Activated CD4-positive, alpha-beta T cell treated with anti-CD3 and anti-CD28 coated beads, Interleukin-2, amount 50 U/mL, for 24 hours (primary cell): ENCODE measurements around the gene RGP1.

Experiments
- DNase-seq, 2 donors: peaks; one replicate each; pipeline ENCODE4 v3.0.0-alpha.2; 2020; ENCODE audit warnings: low read depth in 1 of 2, low spot score in 1 of 2

Gene RGP1

GRCh38 chr9:35743452-35743851 is 5.6 kb upstream of the RGP1 start:
- no peak for DNase-seq

GRCh38 chr9:35743880-35744518 is 5.1 kb upstream of the RGP1 start:
- no peak for DNase-seq

- DNase-seq, result no peak
These were observed 3.5 kb upstream of the RGP1 start for GRCh38 chr9:35745569-35745968.

GRCh38 chr9:35746583-35746982 is 2.5 kb upstream of the RGP1 start:
- no peak for DNase-seq

DNA sequence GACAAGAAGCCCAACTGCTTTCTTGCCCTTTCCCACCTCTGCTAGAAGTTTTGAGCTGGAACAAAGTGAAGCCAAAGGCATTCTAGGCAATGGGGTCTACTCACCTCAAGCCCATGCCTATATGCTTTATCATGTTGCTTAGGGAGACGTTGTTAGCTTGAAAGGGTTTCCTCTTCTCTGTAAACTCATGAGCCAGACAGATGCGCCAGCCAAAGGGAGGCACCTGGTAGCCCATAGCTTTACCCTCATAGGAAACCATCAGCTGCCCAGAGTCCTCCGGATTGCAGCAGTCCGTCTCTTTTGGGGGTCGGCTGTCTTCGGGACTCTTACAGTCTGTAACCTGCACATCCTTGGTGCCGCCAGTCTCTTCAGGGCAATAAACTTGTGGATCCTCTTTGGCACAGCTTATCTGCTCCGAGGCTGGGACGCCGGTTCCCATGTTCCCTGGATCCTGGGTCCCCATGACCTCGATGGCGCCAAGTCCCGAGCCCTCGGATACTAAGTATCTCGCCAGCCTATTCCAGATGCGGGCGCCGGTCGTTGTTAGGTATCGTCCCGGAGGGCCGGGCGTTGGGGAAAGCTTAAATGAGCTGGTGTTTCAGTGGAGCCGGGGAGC is 737 bp upstream of the RGP1 start:
- no peak for DNase-seq

DNA sequence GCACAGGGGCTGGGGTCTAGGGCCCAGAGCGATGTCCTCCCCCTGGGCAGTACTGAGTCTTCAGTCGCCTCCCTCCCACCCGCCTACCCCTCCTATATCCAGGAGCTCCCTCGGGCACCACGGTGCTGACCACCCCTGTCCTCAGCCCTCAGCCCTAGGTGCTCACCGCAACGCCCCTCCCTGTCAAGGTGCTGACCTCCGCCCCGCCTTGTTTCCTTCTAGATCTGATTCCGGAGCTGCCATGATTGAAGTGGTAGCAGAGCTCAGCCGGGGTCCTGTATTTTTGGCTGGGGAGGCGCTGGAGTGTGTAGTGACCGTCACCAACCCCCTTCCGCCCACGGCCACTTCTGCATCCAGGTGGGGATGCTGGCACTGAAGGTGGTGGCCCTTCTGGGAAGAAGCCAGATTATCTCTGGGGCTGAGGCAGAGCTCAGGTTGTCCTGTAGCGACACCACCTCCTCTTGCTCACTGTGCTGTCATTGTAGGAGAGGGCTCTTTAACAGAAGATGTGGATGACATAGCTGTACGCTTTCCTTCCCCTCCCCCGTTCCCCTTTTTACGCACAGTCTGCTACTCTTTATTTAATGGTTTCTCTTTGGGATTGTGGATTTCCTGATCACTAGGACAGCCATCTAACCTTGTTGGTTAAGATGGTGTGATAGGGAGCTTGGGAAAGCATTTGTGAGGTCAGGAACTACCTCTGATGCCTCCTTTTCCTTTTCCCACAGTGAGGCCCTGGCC is 598 bp downstream of the RGP1 start:
- DNase-seq, result no peak

DNA sequence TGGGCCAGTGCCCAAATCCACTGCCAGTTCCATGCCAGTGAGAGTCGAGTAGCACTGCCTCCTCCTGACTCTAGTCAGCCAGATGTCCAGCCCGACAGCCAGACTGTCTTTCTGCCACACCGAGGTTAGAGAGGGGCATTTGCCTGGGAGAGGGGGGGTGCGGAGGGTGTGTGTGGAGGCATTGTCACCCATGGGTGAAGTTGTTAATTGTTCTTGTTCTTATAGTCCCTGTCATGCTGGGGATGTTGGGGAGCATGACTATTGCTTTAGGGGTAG is 1.1 kb downstream of the RGP1 start:
- no peak for DNase-seq

GRCh38 chr9:35753466-35753865 is 4.4 kb downstream of the RGP1 start:
- DNase-seq, result no peak

GRCh38 chr9:35754264-35754663 is 5.2 kb downstream of the RGP1 start, which contains the start of gene MSMP:
Gene MSMP (minus strand): TSS chr9:35754276. CDS start chr9:35754129, 147 bp downstream.
- DNase-seq, result no peak

DNA sequence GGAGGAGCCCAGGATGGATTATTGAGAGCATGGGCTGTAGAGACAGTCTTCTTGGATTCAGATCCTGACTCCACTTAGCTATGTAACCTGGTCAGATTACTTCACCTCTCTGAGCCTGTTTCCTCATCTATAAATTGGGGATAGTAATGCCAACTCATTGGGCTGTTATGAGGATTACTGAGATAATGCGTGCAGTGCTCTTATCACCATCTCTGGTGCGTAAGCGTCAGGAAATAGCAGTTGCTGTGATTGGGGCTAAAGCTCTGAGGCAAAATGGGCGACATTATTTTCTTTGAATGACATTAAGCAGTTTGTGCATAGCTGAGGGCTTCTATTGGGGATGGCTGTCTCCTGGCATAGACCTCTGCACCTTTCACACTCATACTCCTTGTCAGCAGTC is 6.0 kb downstream of the RGP1 start:
- no peak for DNase-seq

DNA sequence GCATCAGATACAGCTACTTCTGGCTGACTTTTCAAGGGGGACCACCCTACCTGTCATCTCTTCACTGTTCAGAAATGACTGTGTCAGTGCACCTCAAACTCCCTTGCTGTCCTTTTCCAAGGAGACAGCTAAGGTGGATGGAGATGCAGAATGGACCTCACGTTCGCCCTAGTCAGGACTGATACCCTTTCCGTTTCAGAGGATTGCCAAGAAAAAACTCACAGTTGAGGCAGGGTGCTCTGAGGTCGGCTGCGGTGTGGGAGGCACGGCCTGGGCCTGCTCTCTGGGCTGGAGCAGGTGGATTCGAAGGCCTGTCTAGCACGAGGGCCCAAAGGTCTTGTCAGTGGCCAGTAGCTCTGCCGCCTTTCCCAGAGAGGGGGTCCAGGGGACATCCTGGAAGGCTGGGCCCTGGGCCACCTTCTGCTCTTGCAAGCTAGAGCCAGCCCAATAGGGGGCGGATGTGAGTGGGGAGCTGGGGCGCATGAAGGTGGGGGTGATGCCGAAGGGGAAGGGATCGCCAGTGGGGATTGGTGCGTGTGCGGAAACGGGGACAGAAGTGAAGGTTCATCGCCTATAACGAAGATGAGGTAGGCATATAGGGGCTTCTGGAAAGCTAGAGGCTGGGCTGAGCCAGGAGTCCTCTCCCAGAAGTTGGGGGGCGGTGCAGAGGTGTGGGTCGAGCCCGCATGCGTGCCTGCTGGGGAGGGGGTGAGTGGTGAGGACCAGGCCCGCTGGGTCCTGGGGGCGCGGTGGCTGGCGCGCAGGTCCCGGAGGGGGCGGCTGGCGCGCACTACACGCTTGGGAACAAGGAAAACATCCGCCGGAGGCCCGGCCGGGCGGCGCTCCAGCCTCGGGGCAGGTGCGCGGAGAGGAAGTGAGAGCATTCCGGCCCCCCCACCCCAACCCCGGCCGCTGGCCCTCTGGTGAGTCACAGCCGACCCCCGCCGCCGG is 7.5 kb downstream of the RGP1 start:
- DNase-seq, result peak; percentile 60 to 78

GRCh38 chr9:35757226-35757891 is 8.3 kb downstream of the RGP1 start:
- peak in 1 of 2 donors; percentile 21 for DNase-seq

DNA sequence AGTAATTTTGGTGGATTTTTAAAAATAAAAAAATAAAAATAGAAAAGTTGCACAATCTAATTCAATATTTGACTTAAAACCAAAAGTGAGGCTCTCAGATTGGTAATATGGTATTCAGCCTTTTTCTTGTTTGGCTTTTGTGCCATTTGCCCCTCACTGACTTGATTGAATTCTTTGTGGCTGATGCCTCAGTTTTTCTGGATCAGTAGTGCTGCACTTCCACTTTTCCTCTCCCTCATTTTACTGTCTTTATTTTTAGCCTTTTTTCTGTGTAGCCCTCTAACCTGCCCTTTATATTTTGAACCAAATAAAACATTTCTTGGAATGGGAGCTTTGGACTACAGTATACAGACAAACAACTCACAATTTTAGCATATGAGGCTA is 8.8 kb downstream of the RGP1 start:
- DNase-seq, result no peak

GRCh38 chr9:35758475-35759050 is 9.5 kb downstream of the RGP1 start:
- no peak for DNase-seq

DNA sequence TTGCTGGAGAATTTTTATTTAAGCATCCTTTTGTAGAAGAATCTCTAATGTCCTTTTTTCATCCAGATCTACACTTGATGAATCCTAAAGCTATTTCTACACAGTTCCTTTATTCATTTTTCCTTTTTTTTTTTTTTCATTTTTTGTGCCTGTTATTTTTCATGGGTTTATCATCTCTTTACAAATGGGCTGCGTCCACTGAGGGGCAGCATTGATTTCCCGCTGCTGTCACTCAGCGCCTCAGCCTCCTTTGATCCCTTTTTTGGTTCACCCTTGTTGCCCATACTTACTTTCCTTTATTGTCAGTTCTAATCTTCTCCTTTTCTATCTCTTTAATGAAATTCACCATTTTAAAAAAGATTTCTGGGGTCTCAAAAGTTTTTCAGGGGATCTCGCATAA is 10.7 kb downstream of the RGP1 start:
- no peak for DNase-seq

GRCh38 chr9:35760651-35761050 is 11.6 kb downstream of the RGP1 start:
- no peak for DNase-seq

DNA sequence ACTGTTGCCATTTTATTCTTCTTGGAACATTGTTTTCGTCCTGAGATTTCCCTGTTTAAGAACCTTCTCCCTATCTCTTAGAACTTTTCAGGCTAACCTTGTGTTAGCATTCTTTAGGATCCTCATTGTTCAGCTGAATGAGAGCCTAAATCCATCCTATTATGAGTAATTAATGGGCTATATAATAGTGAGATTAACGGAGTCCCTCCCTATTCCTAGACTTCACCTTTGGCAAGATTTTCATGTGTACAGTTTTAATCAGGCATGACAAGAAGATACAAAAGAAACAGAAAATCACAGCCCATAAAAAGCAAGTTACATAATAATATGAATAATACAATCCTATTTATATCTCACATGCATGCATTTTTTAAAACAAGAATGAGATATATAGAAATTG is 14.1 kb downstream of the RGP1 start:
- DNase-seq, result no peak

DNA sequence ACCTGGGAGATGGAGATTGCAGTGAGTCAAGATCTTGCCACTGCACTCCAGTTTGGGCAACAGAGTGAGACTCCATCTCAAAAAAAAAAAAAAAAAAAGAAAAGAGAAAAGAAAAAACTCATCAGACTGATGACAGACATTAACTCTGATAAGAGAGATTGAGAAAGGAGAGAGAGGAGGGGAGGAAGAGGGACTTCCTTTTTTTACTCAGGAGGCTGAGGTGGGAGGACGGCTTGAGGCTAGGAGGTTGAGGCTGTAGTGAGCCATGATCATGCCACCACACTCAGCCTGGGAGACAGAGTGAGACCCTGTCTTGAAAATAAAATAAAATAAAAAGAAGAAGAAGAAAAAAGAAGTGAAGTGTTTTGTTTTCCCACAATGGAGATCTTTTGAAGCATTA is 14.7 kb downstream of the RGP1 start:
- no peak for DNase-seq

DNA sequence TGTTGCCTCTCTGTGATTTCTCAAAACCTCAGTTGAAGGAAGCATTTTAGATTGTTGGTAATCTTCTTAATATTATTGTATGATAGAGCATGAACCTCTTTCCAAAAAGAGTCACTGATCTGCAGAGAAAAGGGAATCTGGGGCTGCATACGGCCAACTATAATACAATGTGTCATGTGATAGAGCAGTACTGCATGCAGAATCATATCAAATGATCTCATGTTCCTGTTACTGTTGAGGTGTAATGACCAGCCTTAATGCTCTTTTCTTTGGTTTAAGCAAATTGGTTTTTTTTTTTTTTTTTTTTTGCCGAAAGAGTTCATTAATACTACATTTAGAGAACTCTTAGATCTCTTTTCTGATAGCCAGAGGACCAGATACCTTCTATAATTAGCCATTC is 17.9 kb downstream of the RGP1 start:
- DNase-seq, result no peak

DNA sequence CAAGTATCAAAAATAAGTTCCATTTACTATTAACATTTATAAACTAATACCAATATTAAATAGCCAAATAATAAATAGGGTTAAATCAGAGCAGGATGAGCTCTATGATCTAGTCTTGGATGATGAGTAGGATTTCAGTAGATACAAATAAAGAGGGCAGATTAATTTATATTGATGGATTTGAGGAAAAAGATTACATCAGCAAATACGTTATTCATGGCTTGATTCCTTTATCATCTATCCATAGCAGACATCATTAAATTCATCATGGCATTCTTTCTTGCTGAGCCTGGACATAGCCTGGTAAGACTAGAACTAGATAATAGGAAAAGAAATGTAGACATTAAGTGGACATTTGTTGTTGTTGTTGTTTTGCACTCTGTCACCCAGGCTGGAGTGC is 18.4 kb downstream of the RGP1 start:
- no peak for DNase-seq

- DNase-seq, result no peak
These were observed 20.7 kb downstream of the RGP1 start for GRCh38 chr9:35769763-35770162.
